ENCODE results near the gene HPCAL1.

GRCh38 chr2:10400002-10400401, 97.3 kb downstream of the HPCAL1 start:
- TF ChIP-seq RCOR1 (IDR thresholded peaks at IDR 0.05; ENCODE audit: insufficient replicate concordance, low read length) (no peak), CTCF (conservative IDR thresholded peaks at IDR 0.05; ENCODE audit: low read depth, low read length) (no peak), MAFK (IDR thresholded peaks at IDR 0.05; ENCODE audit: low read depth, low read length) (no peak), BHLHE40 (IDR thresholded peaks at IDR 0.05; ENCODE audit: low read depth, low read length) (no peak), CEBPB (IDR thresholded peaks at IDR 0.05; ENCODE audit: low read depth, low read length) (no peak), MAZ (IDR thresholded peaks at IDR 0.05; ENCODE audit: borderline replicate concordance, low read depth, low read length) (no peak), FOS (IDR thresholded peaks at IDR 0.05; ENCODE audit: low read depth, low read length) (no peak), MXI1 (IDR thresholded peaks at IDR 0.05; ENCODE audit: borderline replicate concordance, low read depth, low read length) (no peak), ELK1 (IDR thresholded peaks at IDR 0.05; ENCODE audit: borderline replicate concordance, low read depth, low read length) (no peak)
